ENCODE data around the gene ADCY1. TPM values are rescaled to one million over a fixed set of nuclear protein-coding genes. Genes with fewer than 3 reads are reported as not detected.

ADCY1 gene
- polyA plus RNA-seq, 1 experiment, result 0.26 TPM

GRCh38 chr7:45642044-45642443, 67.9 kb downstream of the ADCY1 start:
- CTCF ChIA-PET, result no interaction called here
- DNase-seq (ENCODE audit: low read depth), result no peak
- H3K27me3 ChIP-seq (ENCODE audit: control insufficient read depth, insufficient read depth, low read length), result peaks cover 2% of the 10 kb centered on the region; the same call in 1 of the 2 replicates

GRCh38 chr7:45643630-45644029, 69.5 kb downstream of the ADCY1 start:
- no peak for TF ChIP-seq CTCF (IDR thresholded peaks at IDR 0.05; ENCODE audit: insufficient read depth, low read depth, low read length)
- POLR2A ChIA-PET, result no interaction called here
- DNase-seq (ENCODE audit: low read depth), result no peak
- H3K36me3 ChIP-seq (ENCODE audit: control insufficient read depth, insufficient read depth, low read length), result no peaks in the 10 kb centered on the region
- peaks cover 2% of the 10 kb centered on the region; the same call in 1 of the 2 replicates for H3K27me3 ChIP-seq (ENCODE audit: control insufficient read depth, insufficient read depth, low read length)
- CTCF ChIA-PET, result no interaction called here
- H3K4me3 ChIP-seq (ENCODE audit: low read depth, low read length), result no peak overlapping the region

More at GRCh38 chr7:45642044-45642443, 67.9 kb downstream of the ADCY1 start:
- no peaks in the 10 kb centered on the region for H3K36me3 ChIP-seq (ENCODE audit: control insufficient read depth, insufficient read depth, low read length)
- POLR2A ChIA-PET, result no interaction called here
- no peak overlapping the region for H3K4me3 ChIP-seq (ENCODE audit: low read depth, low read length)
- TF ChIP-seq CTCF (IDR thresholded peaks at IDR 0.05; ENCODE audit: insufficient read depth, low read depth, low read length), result no peak

GRCh38 chr7:45644237-45644636, 70.1 kb downstream of the ADCY1 start:
- no peak for TF ChIP-seq CTCF (IDR thresholded peaks at IDR 0.05; ENCODE audit: insufficient read depth, low read depth, low read length)
- CTCF ChIA-PET, result no interaction called here
- no peaks in the 10 kb centered on the region for H3K36me3 ChIP-seq (ENCODE audit: control insufficient read depth, insufficient read depth, low read length)
- no peak for DNase-seq (ENCODE audit: low read depth)
- peaks cover 2% of the 10 kb centered on the region; the same call in 1 of the 2 replicates for H3K27me3 ChIP-seq (ENCODE audit: control insufficient read depth, insufficient read depth, low read length)
- no peak overlapping the region for H3K4me3 ChIP-seq (ENCODE audit: low read depth, low read length)
- POLR2A ChIA-PET, result no interaction called here

- Histone ChIP-seq H3K4me3 (ENCODE audit: low read depth, low read length) (no peak overlapping the region), H3K36me3 (ENCODE audit: control insufficient read depth, insufficient read depth, low read length) (no peaks in the 10 kb centered on the region), H3K27me3 (ENCODE audit: control insufficient read depth, insufficient read depth, low read length) (peaks cover 2% of the 10 kb centered on the region)
- DNase-seq (ENCODE audit: low read depth), result no peak
- CTCF ChIA-PET, result no interaction called here
- POLR2A ChIA-PET, result no interaction called here
- TF ChIP-seq CTCF (IDR thresholded peaks at IDR 0.05; ENCODE audit: insufficient read depth, low read depth, low read length), result no peak
These were observed 71.2 kb downstream of the ADCY1 start for GRCh38 chr7:45645141-45645969.

GRCh38 chr7:45646207-45646821, 72.1 kb downstream of the ADCY1 start:
- no peaks in the 10 kb centered on the region for H3K36me3 ChIP-seq (ENCODE audit: control insufficient read depth, insufficient read depth, low read length)
- no peak for DNase-seq (ENCODE audit: low read depth)
- ChIA-PET POLR2A (no interaction called here), CTCF (interaction anchor here (1.0 kb wide), 1 partner anchor 17 kb away, joined by 4 read pairs; no protein-coding TSS in a partner anchor)
- H3K4me3 ChIP-seq (ENCODE audit: low read depth, low read length), result no peak overlapping the region
- H3K27me3 ChIP-seq (ENCODE audit: control insufficient read depth, insufficient read depth, low read length), result peaks cover 4% of the 10 kb centered on the region
- no peak for TF ChIP-seq CTCF (IDR thresholded peaks at IDR 0.05; ENCODE audit: insufficient read depth, low read depth, low read length)

All from BJ (cell line).